HepG2 (cell line): ENCODE measurements around the gene AKIP1. TPM values are rescaled to one million over a fixed set of nuclear protein-coding genes. Genes with fewer than 3 reads are reported as not detected.

Experiments
- CCAR2 ChIP-seq: fragments of 200-400 bp; formaldehyde crosslinking; optimal IDR thresholded peaks from 2 replicates; pipeline ENCODE3; 2018; ENCODE audit warnings: low read depth, mild to moderate bottlenecking, low read length, moderate library complexity
- CEBPG ChIP-seq: IDR thresholded peaks from 2 replicates; pipeline ENCODE4 v1.6.1; 2016
- ISX ChIP-seq: sonication (generic); formaldehyde crosslinking; conservative IDR thresholded peaks from 2 replicates; pipeline ENCODE4 v1.5.0; 2020; ENCODE audit warnings: missing genetic modification reagents
- KLF13 ChIP-seq: sonication (generic); formaldehyde crosslinking; IDR thresholded peaks from 2 replicates; pipeline ENCODE4 v1.4.0; 2020; ENCODE audit warnings: mild to moderate bottlenecking, missing genetic modification reagents
- MED8 ChIP-seq: sonication (generic); formaldehyde crosslinking; IDR thresholded peaks from 2 replicates; pipeline ENCODE4 v1.8.1; 2023; ENCODE audit warnings: mild to moderate bottlenecking, missing genetic modification reagents; ENCODE audit not compliant: insufficient replicate concordance
- MIER2 ChIP-seq: IDR thresholded peaks from 2 replicates; pipeline ENCODE4 v1.6.1; 2016; ENCODE audit warnings: missing biosample characterization, missing genetic modification reagents
- MTA1 ChIP-seq: sonication (generic); formaldehyde crosslinking; IDR thresholded peaks from 2 replicates; pipeline ENCODE4 v1.4.0; 2020; ENCODE audit warnings: missing genetic modification reagents, mild to moderate bottlenecking, borderline replicate concordance
- MTF1 ChIP-seq: sonication (generic); formaldehyde crosslinking; IDR thresholded peaks from 2 replicates; pipeline ENCODE4 v1.5.0; 2020; ENCODE audit warnings: missing genetic modification reagents
- MXI1 ChIP-seq: IDR thresholded peaks from 3 replicates; pipeline ENCODE4 v1.6.1; 2012; ENCODE audit warnings: low read depth, low read length, inconsistent platforms, borderline replicate concordance
- NFYC ChIP-seq: IDR thresholded peaks from 2 replicates; pipeline ENCODE4 v1.6.1; 2016; ENCODE audit warnings: missing genetic modification reagents, missing compliant biosample characterization
- NR1H2 ChIP-seq: sonication (generic); formaldehyde crosslinking; IDR thresholded peaks from 2 replicates; pipeline ENCODE4 v1.8.1; 2022; ENCODE audit warnings: low read depth, missing genetic modification reagents, borderline replicate concordance
- RARA ChIP-seq: IDR thresholded peaks from 2 replicates; pipeline ENCODE4 v1.6.1; 2016; ENCODE audit warnings: missing genetic modification reagents, missing compliant biosample characterization
- RBFOX2 ChIP-seq: fragments of 200-400 bp; formaldehyde crosslinking; IDR thresholded peaks from 2 replicates; pipeline ENCODE4 v1.6.1; 2017; ENCODE audit warnings: low read depth, mild to moderate bottlenecking, low read length
- SALL2 ChIP-seq: sonication (generic); formaldehyde crosslinking; IDR thresholded peaks from 2 replicates; pipeline ENCODE4 v1.8.1; 2023; ENCODE audit warnings: mild to moderate bottlenecking, missing genetic modification reagents, inconsistent platforms
- SMAD3 ChIP-seq: sonication (generic); formaldehyde crosslinking; IDR thresholded peaks from 2 replicates; pipeline ENCODE4 v1.4.0; 2020; ENCODE audit warnings: missing genetic modification reagents
- ZKSCAN8 ChIP-seq: IDR thresholded peaks from 2 replicates; pipeline ENCODE4 v1.6.1; 2016; ENCODE audit warnings: borderline replicate concordance, missing genetic modification reagents, missing compliant biosample characterization
- ZNF160 ChIP-seq: sonication (generic); formaldehyde crosslinking; IDR thresholded peaks from 2 replicates; pipeline ENCODE4 v1.8.0; 2022; ENCODE audit warnings: mild to moderate bottlenecking, inconsistent platforms, missing genetic modification reagents
- ZNF230 ChIP-seq: sonication (generic); formaldehyde crosslinking; IDR thresholded peaks from 2 replicates; pipeline ENCODE4 v1.4.0; 2020; ENCODE audit warnings: mild to moderate bottlenecking, missing genetic modification reagents
- ZNF263 ChIP-seq: sonication (generic); formaldehyde crosslinking; IDR thresholded peaks from 2 replicates; pipeline ENCODE4 v1.4.0; 2020; ENCODE audit warnings: missing genetic modification reagents
- ZNF275 ChIP-seq: sonication (generic); formaldehyde crosslinking; IDR thresholded peaks from 2 replicates; pipeline ENCODE4 v1.8.0; 2022; ENCODE audit warnings: missing genetic modification reagents, mild to moderate bottlenecking, inconsistent platforms, borderline replicate concordance
- ZNF446 ChIP-seq: sonication (generic); formaldehyde crosslinking; IDR thresholded peaks from 2 replicates; pipeline ENCODE4 v1.5.0; 2020; ENCODE audit warnings: mild to moderate bottlenecking, missing genetic modification reagents
- ZNF557 ChIP-seq: sonication (generic); formaldehyde crosslinking; IDR thresholded peaks from 2 replicates; pipeline ENCODE4 v1.4.0; 2020; ENCODE audit warnings: missing genetic modification reagents
- ZNF7 ChIP-seq: IDR thresholded peaks from 2 replicates; pipeline ENCODE4 v1.6.1; 2016; ENCODE audit warnings: missing biosample characterization, missing genetic modification reagents
- ZNF720 ChIP-seq: sonication (generic); formaldehyde crosslinking; IDR thresholded peaks from 2 replicates; pipeline ENCODE4 v1.4.0; 2020; ENCODE audit warnings: missing genetic modification reagents
- ZNF768 ChIP-seq: sonication (generic); formaldehyde crosslinking; IDR thresholded peaks from 2 replicates; pipeline ENCODE4 v1.4.0; 2020; ENCODE audit warnings: missing genetic modification reagents
- ZNF775 ChIP-seq: sonication (generic); formaldehyde crosslinking; IDR thresholded peaks from 2 replicates; pipeline ENCODE4 v1.4.0; 2020; ENCODE audit warnings: missing genetic modification reagents, mild to moderate bottlenecking, moderate library complexity, borderline replicate concordance
- ZNF781 ChIP-seq: sonication (generic); formaldehyde crosslinking; IDR thresholded peaks from 2 replicates; pipeline ENCODE4 v1.5.1; 2020; ENCODE audit warnings: borderline replicate concordance, mild to moderate bottlenecking, missing genetic modification reagents; ENCODE audit errors: not compliant biosample characterization
- ZSCAN12 ChIP-seq: sonication (generic); formaldehyde crosslinking; IDR thresholded peaks from 2 replicates; pipeline ENCODE4 v1.9.0; 2021; ENCODE audit warnings: mild to moderate bottlenecking, missing genetic modification reagents
- polyA plus RNA-seq, 8 experiments: library from polyadenylated mRNA; depleted of rRNA in 3 of 8; stranded (reverse) in 7 of 8; unstranded in 1 of 8; fragments of >200 nt; fragmentation: Illumina TruSeq in 4 of 8; extraction: Trizol in 4 of 8; gene quantifications; 2 replicates each; pipeline versions ENCODE4 v1.2.1 to v1.2.3, GENCODE V29; 2011 to 2016; ENCODE audit warnings: low read depth in 4 of 8, missing spikeins in 1 of 8, mixed read lengths in 1 of 8; ENCODE audit not compliant: insufficient read depth in 1 of 8
- total RNA-seq, 5 experiments: library from RNA; depleted of rRNA; stranded (reverse); fragments of >200 nt; fragmentation: Illumina TruSeq; extraction: Trizol; gene quantifications; 2 replicates each; pipeline ENCODE4 v1.2.3, GENCODE V29; 2016; ENCODE audit warnings: low read depth in 1 of 5
- TF ChIP-seq, protein P1 (sequence below): sonication (generic); formaldehyde crosslinking; IDR thresholded peaks from 2 replicates; pipeline ENCODE4 v1.5.0; 2020; ENCODE audit warnings: missing genetic modification reagents
- TF ChIP-seq, protein P2 (sequence below): sonication (generic); formaldehyde crosslinking; conservative IDR thresholded peaks from 2 replicates; pipeline ENCODE4 v1.4.0; 2020; ENCODE audit warnings: missing genetic modification reagents

AKIP1 gene
- total and polyA plus RNA-seq, 2 of the 13 experiments (the other 11 are each of a cell fraction or from before 2014, with no cell fraction given), result 10.0 to 20.3 TPM

DNA sequence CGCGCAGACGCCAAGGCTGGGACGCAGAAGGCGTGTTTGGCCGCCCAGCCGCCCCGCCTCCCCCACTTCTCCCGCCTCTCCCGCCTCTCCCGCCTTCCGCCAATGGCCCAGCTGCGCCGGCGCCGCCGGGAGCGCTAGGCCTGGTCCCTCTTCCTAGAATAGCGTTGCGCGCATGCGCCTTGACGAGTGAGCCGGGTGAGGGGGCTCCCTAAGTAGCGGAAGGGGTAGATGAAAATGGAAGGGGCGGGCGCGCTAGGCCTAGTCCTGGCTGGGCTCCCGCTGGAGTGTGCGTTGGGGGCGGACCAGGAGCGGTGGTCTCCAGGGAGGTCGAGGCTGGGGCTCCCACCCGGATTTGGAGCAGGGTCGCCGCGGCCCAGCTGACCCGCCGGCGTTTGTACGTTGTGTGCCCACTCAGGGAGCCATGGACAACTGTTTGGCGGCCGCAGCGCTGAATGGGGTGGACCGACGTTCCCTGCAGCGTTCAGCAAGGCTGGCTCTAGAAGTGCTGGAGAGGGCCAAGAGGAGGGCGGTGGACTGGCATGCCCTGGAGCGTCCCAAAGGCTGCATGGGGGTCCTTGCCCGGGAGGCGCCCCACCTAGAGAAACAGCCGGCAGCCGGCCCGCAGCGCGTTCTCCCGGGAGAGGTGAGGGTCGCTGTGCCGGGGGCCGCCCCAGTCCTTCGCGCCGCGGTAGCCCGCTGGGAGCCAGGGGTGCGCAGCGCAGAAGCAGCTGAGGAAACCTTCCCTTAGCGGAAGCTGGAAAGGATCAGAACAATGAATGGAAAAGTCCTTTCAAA, at the start of gene AKIP1 (continued):
- TF ChIP-seq, protein P1, sequence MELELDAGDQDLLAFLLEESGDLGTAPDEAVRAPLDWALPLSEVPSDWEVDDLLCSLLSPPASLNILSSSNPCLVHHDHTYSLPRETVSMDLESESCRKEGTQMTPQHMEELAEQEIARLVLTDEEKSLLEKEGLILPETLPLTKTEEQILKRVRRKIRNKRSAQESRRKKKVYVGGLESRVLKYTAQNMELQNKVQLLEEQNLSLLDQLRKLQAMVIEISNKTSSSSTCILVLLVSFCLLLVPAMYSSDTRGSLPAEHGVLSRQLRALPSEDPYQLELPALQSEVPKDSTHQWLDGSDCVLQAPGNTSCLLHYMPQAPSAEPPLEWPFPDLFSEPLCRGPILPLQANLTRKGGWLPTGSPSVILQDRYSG (CRISPR knock-in tag), result no peak
- TF ChIP-seq CCAR2 (no peak), ZNF768 (CRISPR knock-in tag) (no peak), RARA (CRISPR knock-in tag) (no peak), MIER2 (CRISPR knock-in tag) (no peak), RBFOX2 (peak; percentile 87), ZNF7 (CRISPR knock-in tag) (no peak), MXI1 (no peak; the same call in 2 of the 3 replicates), ZKSCAN8 (CRISPR knock-in tag) (no peak), ZNF275 (CRISPR knock-in tag) (no peak), ZNF160 (CRISPR knock-in tag) (0 out of 2 replicates have a peak, but pooled peaks have one; percentile 37), SALL2 (CRISPR knock-in tag) (peak; percentile 18; the same call in 1 of the 2 replicates), SMAD3 (CRISPR knock-in tag) (no peak), ZNF781 (CRISPR knock-in tag) (no peak), NFYC (CRISPR knock-in tag) (peak; percentile 43; the same call in 1 of the 2 replicates), ZNF230 (CRISPR knock-in tag) (no peak), MTA1 (CRISPR knock-in tag) (no peak), ZNF775 (CRISPR knock-in tag) (no peak), ZNF446 (CRISPR knock-in tag) (no peak), ZNF557 (CRISPR knock-in tag) (no peak), ZNF720 (CRISPR knock-in tag) (no peak), KLF13 (no peak), NR1H2 (CRISPR knock-in tag) (no peak), ISX (CRISPR knock-in tag) (no peak), MTF1 (CRISPR knock-in tag) (no peak), ZSCAN12 (CRISPR knock-in tag) (no peak), CEBPG (CRISPR knock-in tag) (no peak), ZNF263 (CRISPR knock-in tag) (no peak), MED8 (CRISPR knock-in tag) (peak; percentile 72)
- TF ChIP-seq, protein P2, sequence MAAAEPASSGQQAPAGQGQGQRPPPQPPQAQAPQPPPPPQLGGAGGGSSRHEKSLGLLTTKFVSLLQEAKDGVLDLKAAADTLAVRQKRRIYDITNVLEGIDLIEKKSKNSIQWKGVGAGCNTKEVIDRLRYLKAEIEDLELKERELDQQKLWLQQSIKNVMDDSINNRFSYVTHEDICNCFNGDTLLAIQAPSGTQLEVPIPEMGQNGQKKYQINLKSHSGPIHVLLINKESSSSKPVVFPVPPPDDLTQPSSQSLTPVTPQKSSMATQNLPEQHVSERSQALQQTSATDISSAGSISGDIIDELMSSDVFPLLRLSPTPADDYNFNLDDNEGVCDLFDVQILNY (CRISPR knock-in tag), result 0 out of 2 replicates have a peak, but pooled peaks have one; percentile 47
